NK-92 (cell line): ENCODE data around the gene RBM20.

Source experiments
- DNase-seq: peaks from one replicate; lab custom pipeline; 2025; ENCODE audit not compliant: unreplicated experiment; lab: John Stamatoyannopoulos, UW

The RBM20 gene

DNA sequence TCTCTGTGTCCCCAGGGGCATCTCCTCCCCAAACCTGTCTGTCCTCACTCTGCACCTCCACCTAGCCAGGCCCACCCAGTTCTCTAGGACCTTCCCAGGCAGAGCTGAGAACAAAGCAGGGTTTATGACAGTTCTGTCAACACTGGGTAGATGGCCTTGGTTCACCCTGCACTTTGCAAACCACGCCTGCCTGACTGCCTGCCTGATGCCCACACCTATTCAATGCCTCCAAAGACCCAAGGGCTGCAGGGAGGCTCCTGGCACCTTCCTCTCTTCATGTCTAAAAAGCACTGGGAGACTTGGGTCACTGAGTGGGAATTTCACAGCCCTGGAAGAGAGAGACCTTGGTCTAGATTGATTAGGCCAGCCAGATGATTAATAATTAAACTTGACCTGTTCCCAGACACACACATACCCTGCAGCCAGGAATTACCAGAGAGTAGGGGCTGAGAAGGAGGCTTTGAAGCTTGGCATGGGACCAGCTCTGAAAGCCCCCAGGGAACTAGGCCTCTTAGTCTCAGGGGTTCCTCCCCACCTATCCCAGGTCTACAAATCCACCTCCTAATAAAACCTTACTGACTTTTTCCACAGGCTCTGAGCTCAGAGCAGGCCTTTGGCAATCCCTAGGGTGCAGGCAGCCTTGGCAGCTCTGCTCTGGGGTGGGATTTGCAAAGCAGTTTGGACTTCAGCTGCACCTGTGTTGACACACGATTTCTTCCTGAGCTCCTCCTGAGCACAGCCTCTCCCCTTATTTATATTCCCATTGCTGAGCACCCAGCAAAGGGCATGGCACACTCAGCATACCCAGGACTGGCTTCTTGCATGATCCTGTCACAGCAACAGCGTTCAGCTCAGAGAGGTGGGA, 201.9 kb downstream of the RBM20 start:
- DNase-seq, result no peak

GRCh38 chr10:110847374-110847773, 203.2 kb downstream of the RBM20 start:
- DNase-seq, result no peak

DNA sequence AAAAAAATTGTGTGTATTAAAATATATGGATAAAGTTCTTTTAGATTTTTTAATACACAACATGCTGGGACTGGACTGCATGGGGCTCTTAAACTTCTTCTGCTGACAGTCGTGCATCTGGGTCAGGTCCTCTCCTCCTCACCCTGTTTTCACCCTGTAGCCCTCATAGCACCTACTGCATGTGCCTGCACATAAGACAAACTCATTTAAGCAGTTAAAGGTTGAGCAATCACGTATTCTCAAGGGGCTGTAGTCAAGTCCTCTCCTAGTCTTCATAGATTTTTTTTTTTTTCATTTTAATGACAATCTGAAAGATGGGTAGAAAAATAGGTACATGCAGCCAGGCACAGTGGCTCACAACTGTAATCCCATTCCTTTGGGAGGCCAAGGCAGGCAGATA, 204.0 kb downstream of the RBM20 start:
- no peak for DNase-seq

DNA sequence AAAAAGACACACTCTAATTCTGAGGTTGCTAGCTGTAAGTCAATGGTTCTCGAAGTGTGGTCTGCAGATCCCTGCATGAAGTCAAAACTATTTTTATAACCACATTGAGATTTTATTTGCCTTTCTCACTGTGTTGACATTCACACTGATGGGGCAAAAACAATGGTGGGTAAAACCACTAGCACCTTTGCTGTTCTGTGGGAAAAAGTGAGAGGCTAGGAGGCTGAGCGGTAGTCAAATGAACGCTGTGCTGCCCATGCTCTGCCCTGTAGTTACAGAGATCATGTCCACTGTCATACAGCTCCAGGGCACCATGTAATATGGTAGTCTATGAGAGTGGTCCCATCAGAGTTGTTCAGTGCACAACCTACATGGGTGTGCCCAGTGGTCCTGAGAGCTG, 206.0 kb downstream of the RBM20 start:
- no peak for DNase-seq

DNA sequence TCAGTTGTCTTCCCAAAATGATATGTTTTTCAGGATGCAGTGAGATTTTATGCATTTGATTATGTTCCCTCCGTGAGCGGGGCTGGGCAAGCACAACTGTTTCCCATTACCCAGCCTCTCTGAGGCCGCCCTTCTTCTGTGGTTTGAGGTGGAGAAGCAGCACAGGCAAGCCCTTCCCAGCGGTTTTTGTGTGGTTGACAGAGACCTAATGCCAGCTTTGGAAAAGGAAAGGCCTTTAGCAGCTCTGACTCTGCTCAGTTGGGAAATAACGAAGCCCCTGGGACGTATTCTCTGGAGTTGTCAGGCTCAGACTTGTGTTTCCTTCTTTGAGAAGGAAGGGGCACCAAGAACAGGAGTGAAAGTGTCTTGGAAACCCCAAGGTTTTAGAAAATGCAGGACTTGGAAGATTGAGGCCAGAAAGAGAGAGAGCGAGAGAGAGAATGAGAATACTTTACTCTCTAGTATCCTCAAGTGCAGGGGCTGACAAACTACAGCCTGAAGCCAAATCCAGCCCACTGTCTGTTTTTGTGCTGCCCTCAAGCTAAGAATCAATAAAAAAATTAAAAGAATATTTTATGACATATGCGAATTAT, 207.0 kb downstream of the RBM20 start:
- DNase-seq, result no peak

GRCh38 chr10:110852255-110852896, 208.2 kb downstream of the RBM20 start:
- no peak for DNase-seq

DNA sequence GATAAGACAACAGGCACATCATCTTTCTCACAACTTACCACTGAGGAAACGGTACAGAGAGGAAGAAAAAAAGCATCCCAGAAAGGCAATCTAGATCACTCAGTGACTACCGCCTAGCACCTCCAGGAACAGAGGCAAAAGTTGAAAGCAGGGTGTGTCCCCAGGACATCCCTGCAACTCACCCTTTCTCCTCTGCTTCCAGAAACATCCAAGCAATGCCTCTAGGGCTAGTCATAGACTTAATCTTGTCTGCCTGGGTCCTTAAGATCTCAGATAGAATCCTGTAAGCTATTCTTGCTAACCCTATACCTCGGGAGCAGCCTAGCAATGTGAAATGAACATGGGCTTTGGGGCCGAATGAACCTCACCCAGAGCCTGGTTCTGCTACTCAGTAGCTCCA, 208.8 kb downstream of the RBM20 start:
- no peak for DNase-seq

DNA sequence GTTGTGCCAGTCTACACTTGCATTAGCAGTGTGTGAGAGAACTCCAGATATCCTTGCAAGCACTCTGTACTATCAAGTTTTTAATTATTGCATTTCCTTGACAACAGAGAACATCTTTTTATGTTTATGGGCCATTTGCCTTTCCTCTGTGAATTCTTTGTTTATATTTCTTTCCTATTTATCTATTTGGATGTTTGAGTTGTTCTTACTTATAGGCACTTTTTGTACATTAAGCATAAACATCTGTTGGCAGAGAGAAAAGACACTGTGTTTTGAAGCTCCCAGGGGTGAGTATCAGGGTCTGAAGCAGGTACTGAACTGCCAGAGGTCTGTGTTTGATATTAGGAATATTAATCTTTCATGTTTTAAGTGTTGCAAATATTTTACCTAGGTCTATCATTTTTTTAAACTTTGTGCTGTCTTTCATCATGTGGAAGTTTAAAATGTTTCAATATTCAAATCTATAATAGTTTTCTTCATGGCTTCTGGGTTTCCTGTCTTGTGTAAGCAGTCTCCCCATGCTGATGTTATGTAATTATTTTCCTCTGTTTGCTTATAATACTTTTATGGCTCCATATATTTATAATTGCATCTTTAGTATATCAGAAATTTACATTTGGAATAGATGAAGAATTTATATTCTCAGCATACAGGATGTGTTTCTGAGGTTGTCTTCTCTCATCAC, 209.9 kb downstream of the RBM20 start:
- no peak for DNase-seq

DNA sequence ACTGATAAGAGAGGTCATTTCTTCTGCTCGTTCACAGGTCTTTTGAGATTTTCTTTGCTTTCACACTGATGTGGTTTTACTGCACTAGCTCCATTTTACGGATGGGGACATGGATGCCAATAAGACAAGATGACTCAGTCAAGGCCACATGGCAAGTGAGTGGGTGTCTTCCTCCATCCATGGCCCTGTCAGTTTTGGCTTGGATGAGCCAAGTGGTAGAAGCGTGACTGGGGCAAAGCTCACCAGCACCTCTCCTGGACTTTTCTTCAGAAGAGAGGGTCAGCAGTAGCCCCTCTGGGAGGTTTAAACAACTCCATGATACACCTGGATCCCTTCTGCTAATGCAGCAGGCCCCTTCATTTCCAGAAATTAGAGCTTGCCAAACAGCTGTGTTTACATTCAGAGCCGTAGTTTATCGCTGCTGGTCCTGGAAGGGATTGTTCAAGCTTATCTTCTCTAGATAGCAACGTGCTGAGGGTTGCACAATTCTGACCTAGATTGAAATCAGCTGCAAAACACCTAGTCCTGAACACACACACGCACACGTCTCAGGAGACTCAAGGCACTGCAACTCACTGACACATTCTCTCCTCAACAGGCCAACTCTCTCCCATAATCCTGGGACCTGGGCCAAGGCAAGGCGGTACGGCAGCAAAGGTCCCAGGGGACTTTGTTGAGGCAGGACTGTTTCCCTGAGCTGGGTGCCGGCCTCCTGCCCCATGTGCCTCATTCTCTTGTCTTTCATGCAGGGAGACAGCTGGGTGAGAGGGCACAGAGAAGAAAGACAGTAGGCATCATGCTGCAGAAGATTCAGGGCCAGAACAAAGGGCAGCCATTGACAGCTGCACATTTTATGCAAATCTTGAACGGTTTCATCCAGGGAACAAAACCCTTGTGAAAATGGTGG, 213.4 kb downstream of the RBM20 start:
- DNase-seq, result no peak

GRCh38 chr10:110858297-110858934, 214.3 kb downstream of the RBM20 start:
- no peak for DNase-seq

- DNase-seq, result no peak
Measured at GRCh38 chr10:110859206-110859972, 215.3 kb downstream of the RBM20 start.

DNA sequence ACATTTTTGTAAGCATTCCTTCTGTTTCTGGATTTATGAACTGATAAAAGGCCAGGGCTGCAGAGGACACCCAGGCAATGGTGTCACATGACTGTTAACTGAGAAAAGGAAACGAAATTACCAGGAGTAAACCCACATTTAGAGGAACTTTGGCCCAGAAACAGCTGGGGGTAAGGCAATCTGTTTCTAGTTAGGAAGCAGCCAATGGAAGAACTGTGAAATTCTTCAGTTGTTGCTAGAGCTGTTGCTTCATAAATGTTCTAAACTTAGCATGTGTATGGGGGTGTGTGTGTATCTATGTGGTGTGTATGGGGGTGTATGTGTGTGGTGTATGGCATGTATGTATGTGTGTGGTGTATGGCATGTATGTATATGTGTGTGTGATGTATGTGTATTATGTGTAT, 215.8 kb downstream of the RBM20 start:
- no peak for DNase-seq

DNA sequence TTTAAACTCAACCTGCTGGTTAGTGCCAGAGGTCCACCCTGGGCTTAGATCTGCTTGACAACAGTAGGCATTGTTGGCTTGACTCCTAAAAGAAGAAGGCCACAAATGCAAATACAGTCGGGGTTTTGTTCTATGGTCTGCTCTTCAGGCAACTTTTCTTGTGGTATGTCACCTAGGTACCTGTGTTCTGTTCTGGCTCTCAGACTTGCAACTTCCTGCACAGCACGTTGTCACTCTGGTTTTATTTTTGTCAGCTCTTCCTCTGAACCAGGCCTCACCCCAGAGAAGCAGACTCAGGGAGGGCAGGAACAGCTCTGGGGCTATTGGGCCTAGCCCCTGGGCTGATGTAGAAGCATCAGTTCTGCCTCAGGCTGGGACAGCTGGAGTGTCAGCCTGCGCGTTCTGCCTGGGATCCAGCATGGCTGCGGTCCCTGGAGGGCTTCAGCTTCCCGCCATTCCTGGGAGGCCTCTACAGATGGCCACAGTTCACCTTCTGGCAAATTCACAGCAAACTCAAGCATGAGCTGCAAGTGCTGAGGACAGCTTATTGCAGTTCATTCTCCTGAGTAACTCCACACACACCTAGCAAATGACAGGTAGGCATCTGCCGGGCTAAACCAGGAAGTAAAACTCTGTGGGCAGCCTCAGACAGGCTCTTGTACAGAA, 216.6 kb downstream of the RBM20 start:
- DNase-seq, result no peak

DNA sequence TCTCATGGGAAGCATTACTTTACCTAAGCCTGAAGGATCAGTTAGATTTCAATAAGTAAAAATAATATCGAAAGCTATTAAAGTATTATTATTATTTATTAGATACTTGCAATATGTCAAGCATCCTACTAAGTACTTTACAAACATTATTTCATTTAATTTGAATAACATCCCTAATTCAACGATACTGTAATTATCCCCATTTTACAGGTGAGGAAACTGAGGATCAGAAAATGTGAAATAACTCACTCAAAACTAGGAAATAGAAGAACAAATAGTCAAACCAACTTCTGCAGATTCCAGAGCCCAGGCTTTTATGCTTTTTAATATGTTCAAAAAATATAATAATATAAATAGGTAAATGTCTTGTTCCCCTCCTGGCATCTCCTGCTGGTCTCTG, 217.3 kb downstream of the RBM20 start:
- no peak for DNase-seq

GRCh38 chr10:110861930-110862649, 218.0 kb downstream of the RBM20 start:
- no peak for DNase-seq

DNA sequence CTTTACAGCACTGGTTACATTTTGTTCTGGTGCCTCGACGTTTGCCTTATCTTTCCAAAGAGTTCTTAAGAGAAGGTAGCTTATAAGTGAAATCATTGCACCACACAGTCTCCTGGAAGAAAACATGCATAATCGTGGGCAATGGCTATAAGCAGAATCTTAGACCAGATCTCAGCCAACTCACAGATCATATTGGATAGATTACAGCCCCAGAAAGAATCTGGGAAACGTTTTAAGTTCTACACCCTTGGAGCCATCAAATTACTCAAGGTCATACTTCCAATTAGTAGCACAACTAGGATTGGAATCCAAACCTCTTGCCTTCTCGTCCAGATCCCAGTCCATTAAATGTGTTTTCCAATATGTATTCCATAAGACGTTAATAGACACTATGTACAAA, 218.8 kb downstream of the RBM20 start:
- no peak for DNase-seq

- DNase-seq, result no peak
Measured at GRCh38 chr10:110863361-110863760, 219.2 kb downstream of the RBM20 start.

- no peak for DNase-seq
Measured at GRCh38 chr10:110863956-110864355, 219.8 kb downstream of the RBM20 start.
